OCI-LY1 (cell line): ENCODE measurements around the gene TMEM107.

Source experiments
- EZH2 ChIP-seq: fragments of 200-600 bp; sonication (generic), shearing (Covaris generic); IDR thresholded peaks from 2 replicates; pipeline ENCODE4 v1.8.0; 2017; ENCODE audit warnings: borderline replicate concordance, mixed run types, mild to moderate bottlenecking, antibody characterized with exemption, low read length, moderate library complexity, mixed read lengths
- TF ChIP-seq, protein P1 (sequence below): fragments of 200-600 bp; sonication (generic), shearing (Covaris generic); IDR thresholded peaks from 2 replicates; pipeline ENCODE4 v1.5.1; 2017; ENCODE audit warnings: mild to moderate bottlenecking, antibody characterized with exemption, low read length, moderate library complexity, mixed read lengths

- TF ChIP-seq, protein P1, sequence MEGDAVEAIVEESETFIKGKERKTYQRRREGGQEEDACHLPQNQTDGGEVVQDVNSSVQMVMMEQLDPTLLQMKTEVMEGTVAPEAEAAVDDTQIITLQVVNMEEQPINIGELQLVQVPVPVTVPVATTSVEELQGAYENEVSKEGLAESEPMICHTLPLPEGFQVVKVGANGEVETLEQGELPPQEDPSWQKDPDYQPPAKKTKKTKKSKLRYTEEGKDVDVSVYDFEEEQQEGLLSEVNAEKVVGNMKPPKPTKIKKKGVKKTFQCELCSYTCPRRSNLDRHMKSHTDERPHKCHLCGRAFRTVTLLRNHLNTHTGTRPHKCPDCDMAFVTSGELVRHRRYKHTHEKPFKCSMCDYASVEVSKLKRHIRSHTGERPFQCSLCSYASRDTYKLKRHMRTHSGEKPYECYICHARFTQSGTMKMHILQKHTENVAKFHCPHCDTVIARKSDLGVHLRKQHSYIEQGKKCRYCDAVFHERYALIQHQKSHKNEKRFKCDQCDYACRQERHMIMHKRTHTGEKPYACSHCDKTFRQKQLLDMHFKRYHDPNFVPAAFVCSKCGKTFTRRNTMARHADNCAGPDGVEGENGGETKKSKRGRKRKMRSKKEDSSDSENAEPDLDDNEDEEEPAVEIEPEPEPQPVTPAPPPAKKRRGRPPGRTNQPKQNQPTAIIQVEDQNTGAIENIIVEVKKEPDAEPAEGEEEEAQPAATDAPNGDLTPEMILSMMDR = no peak
- TF ChIP-seq EZH2 = no peak
Observed at GRCh38 chr17:8147141-8147804, 28.9 kb downstream of the TMEM107 start.
